Keratinocyte (primary cell): ENCODE measurements around the gene FA2H. TPM values are rescaled to one million over a fixed set of nuclear protein-coding genes. Genes with fewer than 3 reads are reported as not detected.

ENCODE experiments used
- DNase-seq: peaks from one replicate; pipeline ENCODE4 v3.0.0-alpha.2; 2011; ENCODE audit warnings: low read depth, missing footprints, low spot score
- FAIRE-seq: peaks from 2 replicates; lab custom pipeline; 2011; peaks lifted over from hg19 to GRCh38; lab: Jason Lieb, UNC
- H2AFZ ChIP-seq: 2 replicates; pipeline ENCODE4 v1.6.0; 2012; ENCODE audit warnings: low read length, control low read depth, inconsistent platforms; ENCODE audit not compliant: control insufficient read depth
- H3K27ac ChIP-seq: 2 replicates; pipeline ENCODE4 v1.5.1; 2011; ENCODE audit warnings: low read length; ENCODE audit not compliant: control insufficient read depth, insufficient read depth
- H3K27me3 ChIP-seq: 3 replicates; pipeline ENCODE4 v1.6.0; 2011; ENCODE audit warnings: low read length; ENCODE audit not compliant: control insufficient read depth, insufficient read depth; ENCODE audit errors: extremely low read depth
- H3K36me3 ChIP-seq, 2 experiments: 2 replicates in 1 of 2; 3 replicates in 1 of 2; pipeline ENCODE4 v1.5.1; 2011; ENCODE audit warnings: low read length in 2 of 2, mild to moderate bottlenecking in 1 of 2; ENCODE audit not compliant: control insufficient read depth in 2 of 2, insufficient read depth in 2 of 2; ENCODE audit errors: extremely low read depth in 1 of 2
- H3K4me1 ChIP-seq: 3 replicates; pipeline ENCODE4 v1.5.1; 2011; ENCODE audit warnings: low read length; ENCODE audit not compliant: control insufficient read depth, insufficient read depth; ENCODE audit errors: extremely low read depth
- H3K4me2 ChIP-seq: 3 replicates; pipeline ENCODE4 v1.6.0; 2011; ENCODE audit warnings: low read depth, low read length; ENCODE audit not compliant: control insufficient read depth, insufficient read depth; ENCODE audit errors: extremely low read depth
- H3K4me3 ChIP-seq, 3 experiments: fragments of 200-600 bp in 1 of 3; sonication (generic) in 1 of 3; 2 replicates in 2 of 3; 3 replicates in 1 of 3; pipeline ENCODE4 v1.5.1; 2011 to 2016; ENCODE audit warnings: low read length in 3 of 3, mild to moderate bottlenecking in 3 of 3, control low read depth in 2 of 3, inconsistent platforms in 1 of 3, low read depth in 1 of 3, mixed read lengths in 1 of 3, mixed run types in 1 of 3, moderate library complexity in 1 of 3; ENCODE audit not compliant: control insufficient read depth in 2 of 3, insufficient read depth in 2 of 3; ENCODE audit errors: extremely low read depth in 1 of 3
- H3K79me2 ChIP-seq: 2 replicates; pipeline ENCODE4 v1.6.0; 2012; ENCODE audit warnings: low read length; ENCODE audit not compliant: control insufficient read depth, insufficient read depth
- H3K9ac ChIP-seq: 3 replicates; pipeline ENCODE4 v1.6.0; 2011; ENCODE audit warnings: low read length; ENCODE audit not compliant: control insufficient read depth, insufficient read depth; ENCODE audit errors: extremely low read depth
- H3K9me1 ChIP-seq: 3 replicates; pipeline ENCODE4 v1.6.0; 2011; ENCODE audit warnings: low read length; ENCODE audit not compliant: control insufficient read depth, insufficient read depth; ENCODE audit errors: extremely low read depth
- H3K9me3 ChIP-seq: 2 replicates; pipeline ENCODE4 v1.5.1; 2012; ENCODE audit warnings: low read depth, low read length; ENCODE audit not compliant: control insufficient read depth
- H4K20me1 ChIP-seq: 3 replicates; pipeline ENCODE4 v1.6.0; 2011; ENCODE audit warnings: low read length; ENCODE audit not compliant: control insufficient read depth, insufficient read depth; ENCODE audit errors: extremely low read depth
- EZH2 ChIP-seq: IDR thresholded peaks from one replicate; pipeline ENCODE4 v1.6.1; 2012; ENCODE audit warnings: inconsistent platforms, mild to moderate bottlenecking, low read length, moderate library complexity
- dilution Hi-C: fragments of 300-500 bp; cut with MboI; formaldehyde crosslinking; loops from one replicate; pipeline ENCODE4 v1.7.0; 2020; ENCODE audit warnings: low sequenced_read_pairs; ENCODE audit not compliant: extremely low pct_ligation_motif_present
- polyA minus RNA-seq, 3 experiments: library from RNA; depleted of rRNA, polyadenylated mRNA; stranded (reverse); fragments of >200 nt; gene quantifications; 1 replicate in 1 of 3; 2 replicates in 1 of 3; 3 replicates in 1 of 3; pipeline ENCODE4 v1.2.3, GENCODE V29; 2011
- polyA plus RNA-seq, 5 experiments: library from polyadenylated mRNA; depleted of rRNA in 3 of 5; stranded (reverse) in 3 of 5; stranded (forward) in 1 of 5; unstranded in 1 of 5; fragments of >200 nt; gene quantifications; 1 replicate in 1 of 5; 2 replicates in 3 of 5; 3 replicates in 1 of 5; pipeline versions ENCODE4 v1.2.1 to v1.2.3, GENCODE V29; 2011 to 2012; ENCODE audit warnings: missing spikeins in 2 of 5, low read depth in 1 of 5, low replicate concordance in 1 of 5
- TF ChIP-seq, protein P1 (sequence below), 3 experiments: IDR thresholded peaks in 1 of 3; conservative IDR thresholded peaks in 1 of 3; optimal IDR thresholded peaks in 1 of 3; 2 replicates in 2 of 3; 3 replicates in 1 of 3; pipeline versions ENCODE3 to v1.5.1; 2011; ENCODE audit warnings: low read length in 3 of 3, mild to moderate bottlenecking in 3 of 3, moderate library complexity in 2 of 3, control low read depth in 1 of 3, inconsistent platforms in 1 of 3; ENCODE audit not compliant: insufficient read depth in 2 of 3; ENCODE audit errors: extremely low read depth in 1 of 3

Gene FA2H, protein sequence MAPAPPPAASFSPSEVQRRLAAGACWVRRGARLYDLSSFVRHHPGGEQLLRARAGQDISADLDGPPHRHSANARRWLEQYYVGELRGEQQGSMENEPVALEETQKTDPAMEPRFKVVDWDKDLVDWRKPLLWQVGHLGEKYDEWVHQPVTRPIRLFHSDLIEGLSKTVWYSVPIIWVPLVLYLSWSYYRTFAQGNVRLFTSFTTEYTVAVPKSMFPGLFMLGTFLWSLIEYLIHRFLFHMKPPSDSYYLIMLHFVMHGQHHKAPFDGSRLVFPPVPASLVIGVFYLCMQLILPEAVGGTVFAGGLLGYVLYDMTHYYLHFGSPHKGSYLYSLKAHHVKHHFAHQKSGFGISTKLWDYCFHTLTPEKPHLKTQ
- polyA plus RNA-seq (0.03 to 0.16 TPM (median 0.09 TPM) in 3 replicates), polyA minus RNA-seq (0.06 TPM in 1 of 3 replicates, not detected in the others)
- polyA plus RNA-seq (2011; ENCODE audit: low read depth): 1.4 TPM
- not detected in 2 replicates for polyA plus RNA-seq (2011; cell fraction: cytosol; rRNA removed)
- not detected in 2 replicates for polyA plus RNA-seq (2011; cell fraction: nucleus; rRNA removed)
- 0.07 and 2.8 TPM in 2 replicates for polyA plus RNA-seq (2012; ENCODE audit: low replicate concordance)
- polyA minus RNA-seq (2011; cell fraction: cytosol; rRNA and poly(A)+ RNA removed): not detected
- polyA minus RNA-seq (2011; cell fraction: nucleus; rRNA and poly(A)+ RNA removed): not detected in 2 replicates

GRCh38 chr16:74774223-74775139 lies at the start of gene FA2H:
TSS of gene FA2H (minus strand) at chr16:74774820. CDS start at chr16:74774755, 65 bp downstream.
- peak within 1 kb of the TSS; percentile 82 for H3K4me2 ChIP-seq

DNA sequence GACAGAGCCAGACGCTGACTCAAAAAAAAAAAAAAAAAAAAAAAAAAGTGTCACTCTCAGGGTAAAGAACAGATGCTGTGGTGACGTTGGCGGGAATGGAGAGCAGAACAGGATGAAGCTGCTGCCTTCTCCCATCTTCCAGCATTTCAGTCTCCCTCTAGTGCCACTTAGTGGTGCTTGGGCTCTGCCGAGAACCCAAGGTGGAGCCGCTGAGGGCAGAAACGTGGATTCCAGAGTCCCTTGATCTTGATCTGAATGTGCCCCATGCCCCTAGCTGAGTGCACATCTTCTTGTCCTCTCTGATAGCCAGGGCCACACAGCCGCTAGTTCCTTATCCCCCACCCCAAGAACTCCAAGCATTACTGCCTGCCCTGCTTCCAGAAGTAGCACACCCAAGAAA lies 43.2 kb upstream of the FA2H start:
- TF ChIP-seq EZH2: no peak
- TF ChIP-seq, protein P1, sequence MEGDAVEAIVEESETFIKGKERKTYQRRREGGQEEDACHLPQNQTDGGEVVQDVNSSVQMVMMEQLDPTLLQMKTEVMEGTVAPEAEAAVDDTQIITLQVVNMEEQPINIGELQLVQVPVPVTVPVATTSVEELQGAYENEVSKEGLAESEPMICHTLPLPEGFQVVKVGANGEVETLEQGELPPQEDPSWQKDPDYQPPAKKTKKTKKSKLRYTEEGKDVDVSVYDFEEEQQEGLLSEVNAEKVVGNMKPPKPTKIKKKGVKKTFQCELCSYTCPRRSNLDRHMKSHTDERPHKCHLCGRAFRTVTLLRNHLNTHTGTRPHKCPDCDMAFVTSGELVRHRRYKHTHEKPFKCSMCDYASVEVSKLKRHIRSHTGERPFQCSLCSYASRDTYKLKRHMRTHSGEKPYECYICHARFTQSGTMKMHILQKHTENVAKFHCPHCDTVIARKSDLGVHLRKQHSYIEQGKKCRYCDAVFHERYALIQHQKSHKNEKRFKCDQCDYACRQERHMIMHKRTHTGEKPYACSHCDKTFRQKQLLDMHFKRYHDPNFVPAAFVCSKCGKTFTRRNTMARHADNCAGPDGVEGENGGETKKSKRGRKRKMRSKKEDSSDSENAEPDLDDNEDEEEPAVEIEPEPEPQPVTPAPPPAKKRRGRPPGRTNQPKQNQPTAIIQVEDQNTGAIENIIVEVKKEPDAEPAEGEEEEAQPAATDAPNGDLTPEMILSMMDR (optimal IDR thresholded peaks at IDR 0.05 in 1 of 3, IDR thresholded peaks at IDR 0.05 in 1 of 3, conservative IDR thresholded peaks at IDR 0.05 in 1 of 3; ENCODE audit: extremely low read depth in 1 of 3, insufficient read depth in 2 of 3, low read length in 3 of 3): no peak
- no peaks in the 10 kb centered on the region for H3K27me3 ChIP-seq
- H3K79me2 ChIP-seq: no peaks in the 10 kb centered on the region
- H3K27ac ChIP-seq: no peak overlapping the region
- H3K4me1 ChIP-seq: no peaks in the 10 kb centered on the region
- FAIRE-seq (no peak), DNase-seq (no peak)
- H3K9ac ChIP-seq: no peak overlapping the region
- dilution Hi-C loops: no loop called here
- H3K9me3 ChIP-seq: no peaks in the 10 kb centered on the region
- no peak overlapping the region for H2AFZ ChIP-seq
- no peaks in the 10 kb centered on the region for H3K36me3 ChIP-seq
- no peaks in the 10 kb centered on the region for H3K9me1 ChIP-seq
- no peaks in the 10 kb centered on the region for H4K20me1 ChIP-seq
- no peak overlapping the region for H3K4me3 ChIP-seq
- H3K4me2 ChIP-seq: no peak overlapping the region

More at GRCh38 chr16:74774223-74775139, at the start of gene FA2H:
- Histone ChIP-seq H3K4me1 (peaks cover 4% of the 10 kb centered on the region), H4K20me1 (no peaks in the 10 kb centered on the region), H3K27me3 (peaks cover 15% of the 10 kb centered on the region), H2AFZ (peak within 1 kb of the TSS; percentile 49), H3K9ac (peak within 1 kb of the TSS; percentile 44), H3K9me3 (no peaks in the 10 kb centered on the region), H3K79me2 (no peaks in the 10 kb centered on the region), H3K4me3 (peak within 1 kb of the TSS; percentile 17 to 54 (median 49)), H3K9me1 (no peaks in the 10 kb centered on the region), H3K27ac (no peak within 1 kb of the TSS), H3K36me3 (no peaks in the 10 kb centered on the region)
- TF ChIP-seq EZH2: peak; percentile 83
- TF ChIP-seq, protein P1 (optimal IDR thresholded peaks at IDR 0.05 in 1 of 3, IDR thresholded peaks at IDR 0.05 in 1 of 3, conservative IDR thresholded peaks at IDR 0.05 in 1 of 3; ENCODE audit: extremely low read depth in 1 of 3, insufficient read depth in 2 of 3, low read length in 3 of 3): no peak
- FAIRE-seq (no peak), DNase-seq (peak; percentile 33)
- dilution Hi-C loops: no loop called here
